ENCODE data around the gene CD3G. TPM values are rescaled to one million over a fixed set of nuclear protein-coding genes. Genes with fewer than 3 reads are reported as not detected.

The CD3G gene
- total RNA-seq, 2 experiments from 2014 or later = 199 to 212 TPM

GRCh38 chr11:118311518-118311917 is 32.6 kb upstream of the CD3G start:
- Mint-ChIP-seq H3K27ac (peak overlapping the region; percentile 56), H3K27me3 (no peaks in the 10 kb centered on the region), H3K9me3 (no peaks in the 10 kb centered on the region), H3K36me3 (peaks cover 60% of the 10 kb centered on the region), H3K4me3 (no peak overlapping the region), H3K4me1 (peaks cover 79% of the 10 kb centered on the region)
- POLR2A ChIA-PET = interaction anchor here (0.6 to 1.4 kb wide), 2 partner anchors 21 to 113 kb away, joined by 4 read pairs; no protein-coding TSS in a partner anchor
- ATAC-seq (ENCODE audit: low read depth) (peak; percentile 23), DNase-seq (no peak)

- no peak for ATAC-seq (ENCODE audit: low read depth)
- Mint-ChIP-seq H3K4me3 (peak overlapping the region; percentile 3), H3K27me3 (no peaks in the 10 kb centered on the region), H3K36me3 (peaks cover 56% of the 10 kb centered on the region), H3K9me3 (no peaks in the 10 kb centered on the region), H3K27ac (peak overlapping the region; percentile 56), H3K4me1 (peaks cover 77% of the 10 kb centered on the region)
- DNase-seq = no peak
- POLR2A ChIA-PET = interaction anchor here (0.6 kb wide), 1 partner anchor 20 kb away, joined by 4 read pairs; no protein-coding TSS in a partner anchor
These were observed 31.8 kb upstream of the CD3G start for GRCh38 chr11:118312328-118312727.

GRCh38 chr11:118313242-118313641 is 30.9 kb upstream of the CD3G start:
- Mint-ChIP-seq H3K36me3 (peaks cover 51% of the 10 kb centered on the region), H3K4me3 (no peak overlapping the region), H3K4me1 (peaks cover 76% of the 10 kb centered on the region), H3K9me3 (no peaks in the 10 kb centered on the region), H3K27ac (no peak overlapping the region), H3K27me3 (no peaks in the 10 kb centered on the region)
- DNase-seq (no peak), ATAC-seq (ENCODE audit: low read depth) (no peak)
- POLR2A ChIA-PET = interaction anchor here (1.4 kb wide), 2 partner anchors 8 to 14 kb away, joined by 3 to 9 read pairs; partner anchors contain the start of gene CD3E

- H3K4me3 Mint-ChIP-seq = peak overlapping the region; percentile 75
- H3K9me3 Mint-ChIP-seq = no peaks in the 10 kb centered on the region
- POLR2A ChIA-PET = no interaction called here
These were observed 29.1 kb upstream of the CD3G start for GRCh38 chr11:118314988-118315411.

GRCh38 chr11:118318124-118318523 is 26.0 kb upstream of the CD3G start:
- ATAC-seq (ENCODE audit: low read depth) (no peak), DNase-seq (no peak)
- POLR2A ChIA-PET = interaction anchor here (1.4 kb wide), 1 partner anchor 17 kb away, joined by 4 read pairs; no protein-coding TSS in a partner anchor
- Mint-ChIP-seq H3K36me3 (peaks cover 32% of the 10 kb centered on the region), H3K27ac (no peak overlapping the region), H3K27me3 (no peaks in the 10 kb centered on the region), H3K9me3 (no peaks in the 10 kb centered on the region), H3K4me3 (no peak overlapping the region), H3K4me1 (peaks cover 68% of the 10 kb centered on the region)

More at GRCh38 chr11:118314988-118315411, 29.1 kb upstream of the CD3G start:
- ATAC-seq (ENCODE audit: low read depth) (no peak), DNase-seq (no peak)
- Mint-ChIP-seq H3K36me3 (peaks cover 38% of the 10 kb centered on the region), H3K27me3 (no peaks in the 10 kb centered on the region), H3K4me1 (peaks cover 79% of the 10 kb centered on the region), H3K27ac (peak overlapping the region; percentile 96)

GRCh38 chr11:118318581-118319336 is 25.4 kb upstream of the CD3G start:
- no peaks in the 10 kb centered on the region for H3K9me3 Mint-ChIP-seq
- peaks cover 65% of the 10 kb centered on the region for H3K4me1 Mint-ChIP-seq
- DNase-seq = no peak
- POLR2A ChIA-PET = interaction anchor here (1.4 kb wide), 1 partner anchor 17 kb away, joined by 4 read pairs; no protein-coding TSS in a partner anchor
- H3K27me3 Mint-ChIP-seq = no peaks in the 10 kb centered on the region
- no peak for ATAC-seq (ENCODE audit: low read depth)
- H3K4me3 Mint-ChIP-seq = no peak overlapping the region
- peaks cover 31% of the 10 kb centered on the region for H3K36me3 Mint-ChIP-seq
- no peak overlapping the region for H3K27ac Mint-ChIP-seq

GRCh38 chr11:118319337-118319707 is 24.8 kb upstream of the CD3G start:
- peak overlapping the region; percentile 31 for H3K27ac Mint-ChIP-seq
- no peaks in the 10 kb centered on the region for H3K9me3 Mint-ChIP-seq
- no peak for DNase-seq
- peak overlapping the region; percentile 1 for H3K4me3 Mint-ChIP-seq
- no peak for ATAC-seq (ENCODE audit: low read depth)
- no peaks in the 10 kb centered on the region for H3K27me3 Mint-ChIP-seq
- H3K36me3 Mint-ChIP-seq = peaks cover 31% of the 10 kb centered on the region
- H3K4me1 Mint-ChIP-seq = peaks cover 59% of the 10 kb centered on the region
- POLR2A ChIA-PET = no interaction called here

- Mint-ChIP-seq H3K27me3 (no peaks in the 10 kb centered on the region), H3K9me3 (no peaks in the 10 kb centered on the region), H3K4me3 (no peak overlapping the region), H3K36me3 (peaks cover 28% of the 10 kb centered on the region), H3K27ac (peak overlapping the region; percentile 48), H3K4me1 (peaks cover 51% of the 10 kb centered on the region)
- POLR2A ChIA-PET = interaction anchor here (1.8 to 3.1 kb wide), 2 partner anchors 19 to 22 kb away, joined by 10 to 14 read pairs; partner anchors contain the start of gene CD3D
- DNase-seq = no peak
- no peak for ATAC-seq (ENCODE audit: low read depth)
These were observed 23.6 kb upstream of the CD3G start for GRCh38 chr11:118320515-118320914.

- Mint-ChIP-seq H3K27ac (no peak overlapping the region), H3K27me3 (no peaks in the 10 kb centered on the region), H3K36me3 (peaks cover 26% of the 10 kb centered on the region), H3K4me3 (no peak overlapping the region), H3K9me3 (no peaks in the 10 kb centered on the region), H3K4me1 (peaks cover 41% of the 10 kb centered on the region)
- DNase-seq = no peak
- no peak for ATAC-seq (ENCODE audit: low read depth)
- POLR2A ChIA-PET = interaction anchor here (1.3 to 3.1 kb wide), 3 partner anchors 18 to 23 kb away, joined by 5 to 14 read pairs (median 10); partner anchors contain the start of genes CD3D and CD3G
These were observed 22.6 kb upstream of the CD3G start for GRCh38 chr11:118321386-118322082.

- Mint-ChIP-seq H3K27me3 (no peaks in the 10 kb centered on the region), H3K27ac (no peak overlapping the region), H3K9me3 (no peaks in the 10 kb centered on the region), H3K4me1 (peaks cover 33% of the 10 kb centered on the region), H3K4me3 (no peak overlapping the region), H3K36me3 (peaks cover 21% of the 10 kb centered on the region)
- POLR2A ChIA-PET = interaction anchor here (0.6 to 3.1 kb wide), 3 partner anchors 17 to 31 kb away, joined by 3 to 14 read pairs (median 3); partner anchors contain the start of gene CD3D
- DNase-seq = no peak
- ATAC-seq (ENCODE audit: low read depth) = no peak
These were observed 21.4 kb upstream of the CD3G start for GRCh38 chr11:118322721-118323120.

GRCh38 chr11:118325283-118325682 is 18.9 kb upstream of the CD3G start:
- Mint-ChIP-seq H3K4me1 (peaks cover 12% of the 10 kb centered on the region), H3K27me3 (no peaks in the 10 kb centered on the region), H3K36me3 (peaks cover 25% of the 10 kb centered on the region), H3K9me3 (no peaks in the 10 kb centered on the region), H3K4me3 (no peak overlapping the region), H3K27ac (no peak overlapping the region)
- no peak for ATAC-seq (ENCODE audit: low read depth)
- no peak for DNase-seq
- POLR2A ChIA-PET = no interaction called here

- Mint-ChIP-seq H3K36me3 (peaks cover 21% of the 10 kb centered on the region), H3K4me3 (no peak overlapping the region), H3K4me1 (peaks cover 2% of the 10 kb centered on the region), H3K9me3 (no peaks in the 10 kb centered on the region), H3K27ac (no peak overlapping the region), H3K27me3 (no peaks in the 10 kb centered on the region)
- DNase-seq (no peak), ATAC-seq (ENCODE audit: low read depth) (no peak)
- POLR2A ChIA-PET = no interaction called here
These were observed 15.4 kb upstream of the CD3G start for GRCh38 chr11:118328745-118329144.

GRCh38 chr11:118334745-118335144 is 9.4 kb upstream of the CD3G start:
- Mint-ChIP-seq H3K4me1 (peaks cover 41% of the 10 kb centered on the region), H3K27me3 (no peaks in the 10 kb centered on the region), H3K36me3 (peaks cover 39% of the 10 kb centered on the region), H3K27ac (peak overlapping the region; percentile 91), H3K4me3 (peak overlapping the region; percentile 79), H3K9me3 (no peaks in the 10 kb centered on the region)
- ATAC-seq (ENCODE audit: low read depth) = peak; percentile 7
- POLR2A ChIA-PET = interaction anchor here (1.4 kb wide), 1 partner anchor 25 kb away, joined by 4 read pairs; the partner anchor contains the start of gene UBE4A
- no peak for DNase-seq

All from activated naive CD8-positive, alpha-beta T cell treated with anti-CD3 and anti-CD28 coated beads, Interleukin-2, amount 10 ng/mL, durations not matched to agents 7 days and 5 days (primary cell).